Karpas-422 (cell line): Measurements from ENCODE around the gene PCDHA7. TPM values are rescaled to one million over a fixed set of nuclear protein-coding genes. Genes with fewer than 3 reads are reported as not detected.
"Not testable (repeated sequence)": the region's sequence is repeated elsewhere in the genome, so short reads cannot be mapped to it uniquely, and the experiment has no call there.

ENCODE experiments used
- DNase-seq: peaks from one replicate; pipeline ENCODE4 v3.0.0-alpha.2; 2015
- H2AFZ ChIP-seq: fragments of 200-600 bp; sonication (generic); 2 replicates; pipeline ENCODE4 v1.6.1; 2014; ENCODE audit warnings: antibody characterized with exemption, low read length, mixed read lengths
- H3K27ac ChIP-seq: fragments of 200-600 bp; sonication (generic); 2 replicates; pipeline ENCODE4 v1.5.1; 2014; ENCODE audit warnings: mild to moderate bottlenecking, low read length, moderate library complexity
- H3K27me3 ChIP-seq: fragments of 200-600 bp; sonication (generic); 2 replicates; pipeline ENCODE4 v1.6.1; 2014; ENCODE audit warnings: low read length, mixed read lengths
- H3K36me3 ChIP-seq: fragments of 200-600 bp; sonication (generic); 2 replicates; pipeline ENCODE4 v1.6.1; 2014; ENCODE audit warnings: low read length, mixed read lengths; ENCODE audit not compliant: insufficient read depth
- H3K4me1 ChIP-seq: fragments of 200-600 bp; sonication (generic); 2 replicates; pipeline ENCODE4 v1.6.1; 2014; ENCODE audit warnings: mild to moderate bottlenecking, low read length, mixed read lengths
- H3K4me2 ChIP-seq: fragments of 200-600 bp; sonication (generic); 2 replicates; pipeline ENCODE4 v1.6.1; 2014; ENCODE audit warnings: low read length, low read depth, mild to moderate bottlenecking; ENCODE audit not compliant: poor library complexity, severe bottlenecking
- H3K4me3 ChIP-seq: fragments of 200-600 bp; sonication (generic); 2 replicates; pipeline ENCODE4 v1.5.1; 2014; ENCODE audit warnings: mild to moderate bottlenecking, antibody characterized with exemption, low read length, mixed read lengths
- H3K79me2 ChIP-seq: fragments of 200-600 bp; sonication (generic); 2 replicates; pipeline ENCODE4 v1.6.1; 2014; ENCODE audit warnings: mild to moderate bottlenecking, low read length, mixed read lengths
- H3K9ac ChIP-seq: fragments of 200-600 bp; sonication (generic); 2 replicates; pipeline ENCODE4 v1.6.0; 2014; ENCODE audit warnings: low read length
- H3K9me2 ChIP-seq: fragments of 200-600 bp; sonication (generic), shearing (Covaris generic); replicated peaks from 2 replicates; pipeline ENCODE4 v1.6.0; 2014; ENCODE audit warnings: mild to moderate bottlenecking, low read length, moderate library complexity; ENCODE audit not compliant: insufficient read depth
- H3K9me3 ChIP-seq: fragments of 300-700, 200-600 bp; sonication (generic); 2 replicates; pipeline ENCODE4 v1.6.1; 2014; ENCODE audit warnings: low read length, mixed read lengths
- H4K20me1 ChIP-seq: fragments of 200-600 bp; sonication (generic); 2 replicates; pipeline ENCODE4 v1.6.1; 2014; ENCODE audit warnings: mild to moderate bottlenecking, antibody characterized with exemption, low read length, low read depth; ENCODE audit not compliant: insufficient read depth
- total RNA-seq: library from RNA; depleted of rRNA; stranded (reverse); fragments of >200 nt; shearing (Covaris generic); gene quantifications from 2 replicates; pipeline ENCODE4 v1.2.3, GENCODE V29; 2014; ENCODE audit warnings: low replicate concordance

PCDHA7 gene
- total RNA-seq, 1 experiment from 2014 or later, result not detected

GRCh38 chr5:140870221-140871201 lies 36.4 kb downstream of the PCDHA7 start:
- no peak for DNase-seq
- H3K4me3 ChIP-seq, result no peak overlapping the region
- H3K4me1 ChIP-seq, result no peaks in the 10 kb centered on the region
- no peaks in the 10 kb centered on the region for H3K79me2 ChIP-seq
- H4K20me1 ChIP-seq, result no peaks in the 10 kb centered on the region
- no peak overlapping the region for H2AFZ ChIP-seq
- 0 out of 2 replicates have a peak, but pooled peaks cover 3% of the 10 kb centered on the region for H3K9me2 ChIP-seq
- no peak overlapping the region for H3K27ac ChIP-seq
- no peak overlapping the region for H3K4me2 ChIP-seq
- H3K36me3 ChIP-seq, result no peaks in the 10 kb centered on the region
- H3K27me3 ChIP-seq, result no peaks in the 10 kb centered on the region
- H3K9ac ChIP-seq, result no peak overlapping the region
- H3K9me3 ChIP-seq, result no peaks in the 10 kb centered on the region

DNA sequence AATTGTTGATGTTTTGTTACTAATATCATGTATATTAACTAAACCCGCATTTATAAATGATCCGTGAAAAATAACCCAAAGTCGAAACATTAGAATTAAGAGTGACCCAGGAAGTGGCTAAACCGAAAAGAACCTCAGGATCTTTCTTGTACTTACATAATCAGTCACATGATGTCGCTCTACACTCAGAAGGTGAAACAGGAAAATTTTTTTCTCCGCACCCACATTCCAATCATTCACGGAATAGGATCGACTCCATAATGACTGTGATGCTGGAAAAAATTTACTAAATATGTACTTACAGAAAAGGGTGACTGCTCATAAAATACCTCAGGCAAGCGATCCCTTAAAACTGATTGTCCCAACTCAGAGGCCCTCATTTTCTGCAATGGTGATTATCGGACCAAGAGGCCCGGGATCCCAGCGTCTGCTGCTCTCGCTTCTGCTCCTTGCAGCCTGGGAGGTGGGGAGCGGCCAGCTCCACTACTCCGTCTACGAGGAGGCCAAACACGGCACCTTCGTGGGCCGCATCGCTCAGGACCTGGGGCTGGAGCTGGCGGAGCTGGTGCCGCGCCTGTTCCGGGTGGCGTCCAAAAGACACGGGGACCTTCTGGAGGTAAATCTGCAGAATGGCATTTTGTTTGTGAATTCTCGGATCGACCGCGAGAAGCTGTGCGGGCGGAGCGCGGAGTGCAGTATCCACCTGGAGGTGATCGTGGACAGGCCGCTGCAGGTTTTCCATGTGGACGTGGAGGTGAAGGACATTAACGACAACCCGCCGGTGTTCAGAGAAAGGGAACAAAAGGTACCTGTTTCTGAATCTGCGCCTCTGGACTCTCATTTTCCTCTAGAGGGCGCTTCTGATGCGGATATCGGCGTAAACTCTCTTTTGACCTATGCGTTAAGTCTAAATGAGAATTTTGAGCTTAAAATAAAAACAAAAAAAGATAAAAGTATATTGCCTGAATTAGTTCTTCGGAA lies 41.3 kb downstream of the PCDHA7 start, which contains the start of gene PCDHA12:
Gene PCDHA12, plus strand, starts transcription at position 224 of the 981 bp plus-strand sequence. Its CDS starts 165 bp downstream, at position 389.
- H3K27me3 ChIP-seq, result no peaks in the 10 kb centered on the region
- no peak within 1 kb of the TSS for H3K9ac ChIP-seq
- no peaks in the 10 kb centered on the region for H3K9me3 ChIP-seq
- H3K4me2 ChIP-seq, result no peak within 1 kb of the TSS
- no peak within 1 kb of the TSS for H2AFZ ChIP-seq
- H3K9me2 ChIP-seq, result 0 out of 2 replicates have a peak, but pooled peaks cover 3% of the 10 kb centered on the region
- no peaks in the 10 kb centered on the region for H3K4me1 ChIP-seq
- no peaks in the 10 kb centered on the region for H4K20me1 ChIP-seq
- no peak for DNase-seq
- H3K27ac ChIP-seq, result no peak within 1 kb of the TSS
- H3K79me2 ChIP-seq, result no peaks in the 10 kb centered on the region
- no peak within 1 kb of the TSS for H3K4me3 ChIP-seq
- H3K36me3 ChIP-seq, result no peaks in the 10 kb centered on the region

GRCh38 chr5:140876541-140877261 lies 42.6 kb downstream of the PCDHA7 start:
- H2AFZ ChIP-seq, H3K4me1 ChIP-seq, H3K27ac ChIP-seq, H3K4me2 ChIP-seq, H3K9ac ChIP-seq, H3K4me3 ChIP-seq, H3K9me2 ChIP-seq, H3K27me3 ChIP-seq, H3K79me2 ChIP-seq, DNase-seq, H3K36me3 ChIP-seq, H4K20me1 ChIP-seq, H3K9me3 ChIP-seq: not testable (repeated sequence)

DNA sequence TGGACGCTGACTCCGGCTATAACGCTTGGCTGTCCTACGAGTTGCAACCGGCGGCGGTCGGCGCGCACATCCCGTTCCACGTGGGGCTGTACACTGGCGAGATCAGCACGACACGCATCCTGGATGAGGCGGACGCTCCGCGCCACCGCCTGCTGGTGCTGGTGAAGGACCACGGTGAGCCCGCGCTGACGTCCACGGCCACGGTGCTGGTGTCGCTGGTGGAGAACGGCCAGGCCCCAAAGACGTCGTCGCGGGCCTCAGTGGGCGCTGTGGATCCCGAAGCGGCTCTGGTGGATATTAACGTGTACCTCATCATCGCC lies 43.2 kb downstream of the PCDHA7 start:
- H3K9me2 ChIP-seq, result 0 out of 2 replicates have a peak, but pooled peaks cover 3% of the 10 kb centered on the region
- no peaks in the 10 kb centered on the region for H3K27me3 ChIP-seq
- H3K79me2 ChIP-seq, result no peaks in the 10 kb centered on the region
- no peak overlapping the region for H3K27ac ChIP-seq
- H3K4me3 ChIP-seq, result no peak overlapping the region
- H3K4me1 ChIP-seq, result no peaks in the 10 kb centered on the region
- no peak for DNase-seq
- H3K4me2 ChIP-seq, result no peak overlapping the region
- H4K20me1 ChIP-seq, result no peaks in the 10 kb centered on the region
- H3K36me3 ChIP-seq, result no peaks in the 10 kb centered on the region
- no peaks in the 10 kb centered on the region for H3K9me3 ChIP-seq
- no peak overlapping the region for H3K9ac ChIP-seq
- H2AFZ ChIP-seq, result no peak overlapping the region

DNA sequence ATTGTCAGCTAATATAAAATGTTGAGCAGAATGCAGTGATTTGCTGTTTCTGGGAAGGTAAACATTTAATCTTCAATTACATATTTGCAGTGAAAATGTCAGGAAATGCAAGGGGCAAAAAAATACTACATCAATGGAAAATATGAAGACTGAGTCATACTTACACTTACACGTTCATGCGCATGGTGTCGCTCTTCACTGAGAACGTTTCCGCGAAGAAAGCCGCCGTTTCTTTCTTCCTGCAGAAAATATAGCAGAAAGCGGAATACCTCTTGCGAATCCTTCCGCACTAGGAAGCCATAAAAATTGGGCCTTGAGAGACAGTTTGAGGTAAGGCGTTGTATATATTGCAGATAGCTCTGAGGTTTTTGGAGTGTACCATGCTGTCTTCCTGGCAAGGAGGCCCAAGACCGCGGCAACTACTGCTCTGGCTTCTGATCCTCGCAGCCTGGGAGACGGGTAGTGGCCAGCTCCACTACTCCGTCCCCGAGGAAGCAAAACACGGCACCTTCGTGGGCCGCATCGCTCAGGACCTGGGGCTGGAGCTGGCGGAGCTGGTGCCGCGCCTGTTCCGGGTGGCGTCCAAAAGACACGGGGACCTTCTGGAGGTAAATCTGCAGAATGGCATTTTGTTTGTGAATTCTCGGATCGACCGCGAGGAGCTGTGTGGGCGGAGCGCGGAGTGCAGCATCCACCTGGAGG lies 48.0 kb downstream of the PCDHA7 start, which contains the start of gene PCDHA13:
Gene PCDHA13, plus strand, starts transcription at position 236 of the 702 bp plus-strand sequence. Its CDS starts 145 bp downstream, at position 381.
- no peak for DNase-seq

DNA sequence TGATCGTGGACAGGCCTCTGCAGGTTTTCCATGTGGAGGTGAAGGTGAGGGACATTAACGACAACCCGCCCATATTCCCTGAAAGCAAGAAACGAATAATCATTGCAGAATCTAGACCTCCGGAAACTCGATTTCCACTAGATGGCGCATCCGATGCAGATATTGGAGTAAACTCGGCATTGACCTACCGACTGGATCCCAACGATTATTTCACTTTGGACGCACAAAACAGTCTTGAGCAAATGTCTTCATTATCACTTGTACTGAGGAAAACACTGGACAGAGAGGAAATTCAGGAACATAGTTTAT lies 48.5 kb downstream of the PCDHA7 start:
- Histone ChIP-seq H3K4me2 (no peak overlapping the region), H3K9me3 (no peaks in the 10 kb centered on the region), H3K9ac (no peak overlapping the region), H3K27ac (no peak overlapping the region), H4K20me1 (no peaks in the 10 kb centered on the region), H2AFZ (no peak overlapping the region), H3K36me3 (no peaks in the 10 kb centered on the region), H3K9me2 (no peaks in the 10 kb centered on the region), H3K79me2 (no peaks in the 10 kb centered on the region), H3K27me3 (no peaks in the 10 kb centered on the region), H3K4me3 (no peak overlapping the region), H3K4me1 (no peaks in the 10 kb centered on the region)
- DNase-seq, result no peak

More for the DNA sequence above, 48.0 kb downstream of the PCDHA7 start, which contains the start of gene PCDHA13:
- no peaks in the 10 kb centered on the region for H3K9me2 ChIP-seq
- H3K9me3 ChIP-seq, result no peaks in the 10 kb centered on the region
- H3K4me3 ChIP-seq, result no peak within 1 kb of the TSS
- no peak within 1 kb of the TSS for H3K27ac ChIP-seq
- H3K9ac ChIP-seq, result no peak within 1 kb of the TSS
- no peaks in the 10 kb centered on the region for H3K79me2 ChIP-seq
- no peaks in the 10 kb centered on the region for H3K4me1 ChIP-seq
- no peak within 1 kb of the TSS for H3K4me2 ChIP-seq
- no peaks in the 10 kb centered on the region for H3K27me3 ChIP-seq
- H4K20me1 ChIP-seq, result no peaks in the 10 kb centered on the region
- no peaks in the 10 kb centered on the region for H3K36me3 ChIP-seq
- H2AFZ ChIP-seq, result no peak within 1 kb of the TSS

DNA sequence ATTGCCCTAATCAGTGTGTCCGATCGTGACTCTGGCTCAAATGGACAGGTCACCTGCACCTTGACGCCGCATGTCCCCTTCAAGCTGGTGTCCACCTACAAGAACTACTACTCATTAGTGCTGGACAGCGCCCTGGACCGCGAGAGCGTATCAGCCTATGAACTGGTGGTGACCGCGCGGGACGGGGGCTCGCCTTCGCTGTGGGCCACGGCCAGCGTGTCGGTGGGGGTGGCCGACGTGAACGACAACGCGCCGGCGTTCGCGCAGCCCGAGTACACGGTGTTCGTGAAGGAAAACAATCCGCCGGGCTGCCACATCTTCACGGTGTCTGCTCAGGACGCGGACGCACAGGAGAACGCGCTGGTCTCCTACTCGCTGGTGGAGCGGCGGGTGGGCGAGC lies 49.3 kb downstream of the PCDHA7 start:
- Histone ChIP-seq H3K36me3 (no peaks in the 10 kb centered on the region), H3K79me2 (no peaks in the 10 kb centered on the region), H3K4me1 (no peaks in the 10 kb centered on the region), H3K27me3 (no peaks in the 10 kb centered on the region), H3K4me3 (no peak overlapping the region), H3K9me3 (no peaks in the 10 kb centered on the region), H3K9ac (no peak overlapping the region), H2AFZ (no peak overlapping the region), H3K4me2 (no peak overlapping the region), H3K9me2 (no peaks in the 10 kb centered on the region), H3K27ac (no peak overlapping the region), H4K20me1 (no peaks in the 10 kb centered on the region)
- no peak for DNase-seq
